HL-60/S4 (cell line): Measurements from ENCODE around the gene SPTB.

ENCODE experiments used
- in situ Hi-C: fragments of 300-500 bp; cut with MboI; formaldehyde crosslinking; loops from 2 replicates; pipeline ENCODE4 v1.14.3; 2022; ENCODE audit warnings: low sequenced_read_pairs

Gene SPTB

GRCh38 chr14:64703395-64704142, 176.1 kb downstream of the SPTB start:
- in situ Hi-C loops = no loop called here

- in situ Hi-C loops = no loop called here
Observed at GRCh38 chr14:64702493-64703394, 177.0 kb downstream of the SPTB start.

GRCh38 chr14:64701660-64702059, 178.0 kb downstream of the SPTB start:
- in situ Hi-C loops = no loop called here

GRCh38 chr14:64700894-64701293, 178.8 kb downstream of the SPTB start:
- in situ Hi-C loops = no loop called here

GRCh38 chr14:64700290-64700689, 179.4 kb downstream of the SPTB start:
- in situ Hi-C loops = no loop called here

- in situ Hi-C loops = no loop called here
Observed at GRCh38 chr14:64698903-64699302, 180.8 kb downstream of the SPTB start.

- in situ Hi-C loops = no loop called here
Observed at GRCh38 chr14:64696355-64696857, 183.3 kb downstream of the SPTB start.
